H9 (cell line): Measurements from ENCODE around the gene KIF21A. TPM values are rescaled to one million over a fixed set of nuclear protein-coding genes. Genes with fewer than 3 reads are reported as not detected.

Experiments
- DNase-seq: peaks from one replicate; pipeline ENCODE4 v3.0.0-alpha.2; 2017
- H2AFZ ChIP-seq: one replicate; pipeline ENCODE4 v1.6.1; 2013; ENCODE audit warnings: mild to moderate bottlenecking, low read length, control low read depth, moderate library complexity
- H2AK5ac ChIP-seq: 2 replicates; pipeline ENCODE4 v1.6.1; 2013; ENCODE audit warnings: low read length, control low read depth, mixed read lengths; ENCODE audit not compliant: insufficient read length
- H2BK120ac ChIP-seq: one replicate; pipeline ENCODE4 v1.6.1; 2013; ENCODE audit warnings: low read depth, mild to moderate bottlenecking, low read length, control low read depth, inconsistent platforms; ENCODE audit not compliant: poor library complexity, severe bottlenecking
- H2BK12ac ChIP-seq: 2 replicates; pipeline ENCODE4 v1.6.1; 2013; ENCODE audit warnings: low read length, control low read depth, mixed read lengths, low read depth; ENCODE audit not compliant: insufficient read length
- H2BK15ac ChIP-seq: 2 replicates; pipeline ENCODE4 v1.6.1; 2013; ENCODE audit warnings: low read depth, low read length, control low read depth
- H2BK20ac ChIP-seq: one replicate; pipeline ENCODE4 v1.6.1; 2013; ENCODE audit warnings: low read depth, mild to moderate bottlenecking, low read length, control low read depth, inconsistent platforms; ENCODE audit not compliant: poor library complexity, severe bottlenecking
- H2BK5ac ChIP-seq: 2 replicates; pipeline ENCODE4 v1.6.1; 2013; ENCODE audit warnings: low read length, control low read depth, mixed read lengths; ENCODE audit not compliant: insufficient read length
- H3K14ac ChIP-seq: 2 replicates; pipeline ENCODE4 v1.6.1; 2013; ENCODE audit warnings: low read length, control low read depth; ENCODE audit not compliant: insufficient read depth
- H3K18ac ChIP-seq: 2 replicates; pipeline ENCODE4 v1.6.1; 2013; ENCODE audit warnings: low read depth, mild to moderate bottlenecking, mixed read lengths, low read length, control low read depth; ENCODE audit not compliant: insufficient read length
- H3K23ac ChIP-seq: 2 replicates; pipeline ENCODE4 v1.6.1; 2013; ENCODE audit warnings: low read length, control low read depth, mixed read lengths, low read depth; ENCODE audit not compliant: insufficient read length
- H3K23me2 ChIP-seq: 2 replicates; pipeline ENCODE4 v1.6.1; 2013; ENCODE audit warnings: low read depth, mild to moderate bottlenecking, mixed read lengths, low read length, control low read depth; ENCODE audit not compliant: insufficient read length, poor library complexity, severe bottlenecking
- H3K27ac ChIP-seq: 2 replicates; pipeline ENCODE4 v1.5.1; 2013; ENCODE audit warnings: low read length, control low read depth, mixed read lengths, low read depth; ENCODE audit not compliant: insufficient read length
- H3K27me3 ChIP-seq: 2 replicates; pipeline ENCODE4 v1.6.1; 2013; ENCODE audit warnings: low read length, control low read depth, inconsistent platforms; ENCODE audit not compliant: insufficient read depth
- H3K4ac ChIP-seq: 2 replicates; pipeline ENCODE4 v1.6.1; 2013; ENCODE audit warnings: low read depth, mild to moderate bottlenecking, control low read depth, inconsistent platforms, low read length, moderate library complexity
- H3K4me1 ChIP-seq: 2 replicates; pipeline ENCODE4 v1.6.1; 2013; ENCODE audit warnings: low read length, control low read depth, inconsistent platforms; ENCODE audit not compliant: insufficient read depth
- H3K4me2 ChIP-seq: 2 replicates; pipeline ENCODE4 v1.6.1; 2013; ENCODE audit warnings: low read length, control low read depth, mixed read lengths; ENCODE audit not compliant: insufficient read length, insufficient read depth
- H3K56ac ChIP-seq: 2 replicates; pipeline ENCODE4 v1.6.1; 2013; ENCODE audit warnings: low read depth, mild to moderate bottlenecking, mixed read lengths, low read length, control low read depth; ENCODE audit not compliant: insufficient read length
- H3K79me1 ChIP-seq: 2 replicates; pipeline ENCODE4 v1.6.1; 2013; ENCODE audit warnings: low read depth, mild to moderate bottlenecking, moderate library complexity, low read length, control low read depth, inconsistent platforms; ENCODE audit not compliant: insufficient read depth, poor library complexity, severe bottlenecking
- H3K79me2 ChIP-seq: 2 replicates; pipeline ENCODE4 v1.6.1; 2013; ENCODE audit warnings: low read length, control low read depth, inconsistent platforms; ENCODE audit not compliant: insufficient read depth
- H3K9ac ChIP-seq: 2 replicates; pipeline ENCODE4 v1.6.1; 2013; ENCODE audit warnings: low read length, control low read depth, mixed read lengths; ENCODE audit not compliant: insufficient read length; ENCODE audit errors: extremely low read depth
- H3K9me3 ChIP-seq: one replicate; pipeline ENCODE4 v1.6.1; 2013; ENCODE audit warnings: low read depth, low read length, inconsistent platforms; ENCODE audit not compliant: control insufficient read depth
- H3T11ph ChIP-seq: one replicate; pipeline ENCODE4 v1.6.1; 2013; ENCODE audit warnings: mild to moderate bottlenecking, low read length, control low read depth, inconsistent platforms
- H4K20me1 ChIP-seq: one replicate; pipeline ENCODE4 v1.6.1; 2013; ENCODE audit not compliant: control insufficient read depth, insufficient read length, insufficient read depth
- H4K5ac ChIP-seq: 2 replicates; pipeline ENCODE4 v1.6.1; 2013; ENCODE audit warnings: low read depth, mild to moderate bottlenecking, mixed read lengths, low read length, control low read depth; ENCODE audit not compliant: insufficient read length
- H4K8ac ChIP-seq: replicated peaks from 2 replicates; pipeline ENCODE4 v1.6.1; 2013; ENCODE audit warnings: low read length, control low read depth, mixed read lengths, low read depth; ENCODE audit not compliant: insufficient read length
- H4K91ac ChIP-seq: 2 replicates; pipeline ENCODE4 v1.6.1; 2013; ENCODE audit warnings: low read depth, mild to moderate bottlenecking, moderate library complexity, mixed read lengths, low read length, control low read depth; ENCODE audit not compliant: insufficient read length
- H3K27ac Mint-ChIP-seq, 3 experiments: 2 replicates in 2 of 3; 3 replicates in 1 of 3; pipeline ENCODE4 v1.8.0; 2020 to 2021; ENCODE audit warnings: mixed read lengths in 3 of 3, mild to moderate bottlenecking in 1 of 3, moderate library complexity in 1 of 3
- H3K27me3 Mint-ChIP-seq: 2 replicates; pipeline ENCODE4 v1.8.0; 2021; ENCODE audit warnings: low read depth, mild to moderate bottlenecking, moderate library complexity, mixed read lengths
- H3K36me3 Mint-ChIP-seq, 3 experiments: 2 replicates in 2 of 3; 3 replicates in 1 of 3; pipeline ENCODE4 v1.8.0; 2020 to 2021; ENCODE audit warnings: low read depth in 3 of 3, mixed read lengths in 3 of 3; ENCODE audit not compliant: insufficient read depth in 1 of 3
- H3K4me1 Mint-ChIP-seq, 2 experiments: 2 replicates each; pipeline ENCODE4 v1.8.0; 2020; ENCODE audit warnings: mixed read lengths in 2 of 2
- H3K4me3 Mint-ChIP-seq, 2 experiments: 2 replicates in 1 of 2; 3 replicates in 1 of 2; pipeline ENCODE4 v1.8.0; 2020 to 2021; ENCODE audit warnings: mild to moderate bottlenecking in 2 of 2, mixed read lengths in 2 of 2, moderate library complexity in 1 of 2
- H3K9me3 Mint-ChIP-seq, 2 experiments: 2 replicates in 1 of 2; 3 replicates in 1 of 2; pipeline ENCODE4 v1.8.0; 2020; ENCODE audit warnings: mild to moderate bottlenecking in 2 of 2, mixed read lengths in 2 of 2, moderate library complexity in 1 of 2
- CTCF ChIP-seq: fragments of 200-600 bp; sonication (generic); conservative IDR thresholded peaks from 3 replicates; pipeline ENCODE4 v1.8.0; 2021; ENCODE audit warnings: antibody characterized with exemption, mild to moderate bottlenecking
- WGBS: extraction: QIAGEN DNeasy Blood & Tissue Kit; methylation state at CpG from one replicate; pipeline ENCODE4 v1.1.7; 2013; ENCODE audit warnings: missing lambda C conversion rate, low lambda C conversion rate, mixed read lengths; ENCODE audit not compliant: insufficient read length; ENCODE audit errors: extremely low coverage; 5-methylcytosine and 5-hydroxymethylcytosine counted together
- total RNA-seq: library from RNA; stranded (reverse); gene quantifications from 2 replicates; pipeline ENCODE4 v1.2.1, GENCODE V29; 2021

The KIF21A gene
- total RNA-seq, 1 experiment from 2014 or later, result 17.2 TPM

- H3K27me3 Mint-ChIP-seq, result no peaks in the 10 kb centered on the region
- no peak for DNase-seq
- H3K27ac Mint-ChIP-seq, result 0 out of 7 replicates have a peak overlapping the region, but pooled peaks of 1 of the 3 experiments have one; percentile 14
Measured at GRCh38 chr12:39401459-39401858, 41.5 kb downstream of the KIF21A start.

More at GRCh38 chr12:39401459-39401858, 41.5 kb downstream of the KIF21A start:
- Histone ChIP-seq H2BK120ac (no peak overlapping the region), H3K27ac (no peak overlapping the region), H3K9ac (no peak overlapping the region), H2AK5ac (no peak overlapping the region), H2BK15ac (no peak overlapping the region), H4K91ac (no peak overlapping the region), H3K9me3 (no peaks in the 10 kb centered on the region), H3K4me1 (peaks cover under 1% of the 10 kb centered on the region; the same call in 1 of the 2 replicates), H3K4ac (no peak overlapping the region), H2BK12ac (no peak overlapping the region), H3K79me1 (no peaks in the 10 kb centered on the region), H3K4me2 (no peak overlapping the region), H2AFZ (no peak overlapping the region), H3K79me2 (0 out of 2 replicates have a peak, but pooled peaks cover 2% of the 10 kb centered on the region), H3K23me2 (no peaks in the 10 kb centered on the region), H2BK5ac (no peak overlapping the region), H3K14ac (no peak overlapping the region), H3K23ac (no peak overlapping the region), H3K18ac (no peak overlapping the region), H4K20me1 (no peaks in the 10 kb centered on the region), H2BK20ac (no peak overlapping the region), H3K56ac (no peak overlapping the region), H3K27me3 (no peaks in the 10 kb centered on the region), H4K8ac (no peak overlapping the region), H3T11ph (no peak overlapping the region), H4K5ac (no peak overlapping the region)
- no peak for TF ChIP-seq CTCF
- no peaks in the 10 kb centered on the region for H3K36me3 Mint-ChIP-seq
- no peak overlapping the region for H3K4me3 Mint-ChIP-seq
- H3K9me3 Mint-ChIP-seq, result no peaks in the 10 kb centered on the region
- no CpG with 5 or more reads among the region's 2 CpGs for WGBS
- peaks cover 7 to 10% of the 10 kb centered on the region in 2 experiments for H3K4me1 Mint-ChIP-seq
